Sciatic nerve (tissue), 1 donor: ENCODE measurements around the gene ZNF532. TPM values are rescaled to one million over a fixed set of nuclear protein-coding genes. Genes with fewer than 3 reads are reported as not detected.

Experiments
- total RNA-seq: library from RNA; stranded (reverse); fragmentation: NEBNext Ultra II Directional; extraction: Animal tissue kit (Norgen Biotek cat#: 25700); gene quantifications from one replicate; pipeline ENCODE4 v1.2.1, GENCODE V29; 2021
- donor health status: DM: no; HTN: no; CAD: no.

The ZNF532 gene
- total RNA-seq, 1 donor from 2014 or later = 167 TPM

Other genes with a start within 250 kb of the ZNF532 start
- gene ALPK2, start 235.8 kb upstream of the ZNF532 start, total RNA-seq = 0.09 TPM
- gene MALT1, start 193.4 kb upstream of the ZNF532 start, total RNA-seq = 25.5 TPM